ENCODE results near the gene PNLIPRP2.
A peak's percentile ranks its signal among the peaks of the same experiment; 100 is the strongest.

The PNLIPRP2 gene

GRCh38 chr10:116626815-116627214, 6.1 kb downstream of the PNLIPRP2 start:
- no peak for TF ChIP-seq CTCF (IDR thresholded peaks at IDR 0.05; ENCODE audit: low read depth, low read length)
- Histone ChIP-seq H3K9me3 (ENCODE audit: severe bottlenecking) (no peaks in the 10 kb centered on the region), H3K27me3 (ENCODE audit: insufficient read depth, low read depth, severe bottlenecking) (no peaks in the 10 kb centered on the region), H3K27ac (no peak overlapping the region), H3K4me3 (ENCODE audit: low read depth, low read length) (no peak overlapping the region), H3K36me3 (no peaks in the 10 kb centered on the region)
- no peak for DNase-seq

- peak; percentile 77 for DNase-seq
- H3K9me3 ChIP-seq (ENCODE audit: severe bottlenecking): no peaks in the 10 kb centered on the region
- TF ChIP-seq CTCF (IDR thresholded peaks at IDR 0.05; ENCODE audit: low read depth, low read length): peak; percentile 95
- H3K27ac ChIP-seq: no peak overlapping the region
- peak overlapping the region; percentile 66 for H3K4me3 ChIP-seq (ENCODE audit: low read depth, low read length)
- no peaks in the 10 kb centered on the region for H3K27me3 ChIP-seq (ENCODE audit: insufficient read depth, low read depth, severe bottlenecking)
- no peaks in the 10 kb centered on the region for H3K36me3 ChIP-seq
Observed at GRCh38 chr10:116627386-116627933, 6.7 kb downstream of the PNLIPRP2 start.

GRCh38 chr10:116629340-116629739, 8.6 kb downstream of the PNLIPRP2 start:
- no peak for TF ChIP-seq CTCF (IDR thresholded peaks at IDR 0.05; ENCODE audit: low read depth, low read length)
- H3K27ac ChIP-seq: no peak overlapping the region
- DNase-seq: no peak
- H3K9me3 ChIP-seq (ENCODE audit: severe bottlenecking): no peaks in the 10 kb centered on the region
- no peaks in the 10 kb centered on the region for H3K36me3 ChIP-seq
- H3K4me3 ChIP-seq (ENCODE audit: low read depth, low read length): no peak overlapping the region
- H3K27me3 ChIP-seq (ENCODE audit: insufficient read depth, low read depth, severe bottlenecking): no peaks in the 10 kb centered on the region

GRCh38 chr10:116630020-116630419, 9.3 kb downstream of the PNLIPRP2 start:
- H3K36me3 ChIP-seq: no peaks in the 10 kb centered on the region
- TF ChIP-seq CTCF (IDR thresholded peaks at IDR 0.05; ENCODE audit: low read depth, low read length): no peak
- no peak overlapping the region for H3K27ac ChIP-seq
- H3K4me3 ChIP-seq (ENCODE audit: low read depth, low read length): no peak overlapping the region
- no peak for DNase-seq
- H3K27me3 ChIP-seq (ENCODE audit: insufficient read depth, low read depth, severe bottlenecking): no peaks in the 10 kb centered on the region
- H3K9me3 ChIP-seq (ENCODE audit: severe bottlenecking): no peaks in the 10 kb centered on the region

GRCh38 chr10:116631871-116632295, 11.1 kb downstream of the PNLIPRP2 start:
- no peak overlapping the region for H3K4me3 ChIP-seq (ENCODE audit: low read depth, low read length)
- no peaks in the 10 kb centered on the region for H3K27me3 ChIP-seq (ENCODE audit: insufficient read depth, low read depth, severe bottlenecking)
- H3K9me3 ChIP-seq (ENCODE audit: severe bottlenecking): no peaks in the 10 kb centered on the region
- H3K36me3 ChIP-seq: no peaks in the 10 kb centered on the region
- no peak overlapping the region for H3K27ac ChIP-seq
- no peak for DNase-seq
- TF ChIP-seq CTCF (IDR thresholded peaks at IDR 0.05; ENCODE audit: low read depth, low read length): no peak

GRCh38 chr10:116632596-116633215, 12.0 kb downstream of the PNLIPRP2 start:
- H3K27ac ChIP-seq: no peak overlapping the region
- no peak overlapping the region for H3K4me3 ChIP-seq (ENCODE audit: low read depth, low read length)
- no peaks in the 10 kb centered on the region for H3K9me3 ChIP-seq (ENCODE audit: severe bottlenecking)
- TF ChIP-seq CTCF (IDR thresholded peaks at IDR 0.05; ENCODE audit: low read depth, low read length): no peak
- no peaks in the 10 kb centered on the region for H3K36me3 ChIP-seq
- DNase-seq: no peak
- H3K27me3 ChIP-seq (ENCODE audit: insufficient read depth, low read depth, severe bottlenecking): no peaks in the 10 kb centered on the region
